Activated T-helper 1 cell treated with Interleukin-2 at 50 U/mL for 16 hours (primary cell): ENCODE measurements around the gene SRGAP2C.
"Not testable (repeated sequence)": the region's sequence is repeated elsewhere in the genome, so short reads cannot be mapped to it uniquely, and the experiment has no call there.

Source experiments
- DNase-seq: peaks from one replicate; pipeline ENCODE4 v3.0.0-alpha.2; 2020; ENCODE audit warnings: low read depth

SRGAP2C gene

GRCh38 chr1:121227544-121228330, 43.0 kb downstream of the SRGAP2C start:
- not testable (repeated sequence) for DNase-seq

GRCh38 chr1:121230636-121231035, 45.9 kb downstream of the SRGAP2C start:
- not testable (repeated sequence) for DNase-seq

- not testable (repeated sequence) for DNase-seq
Observed at GRCh38 chr1:121232445-121233125, 47.8 kb downstream of the SRGAP2C start.

GRCh38 chr1:121234090-121234759, 49.5 kb downstream of the SRGAP2C start:
- DNase-seq = not testable (repeated sequence)

GRCh38 chr1:121238384-121238783, 53.6 kb downstream of the SRGAP2C start:
- DNase-seq = not testable (repeated sequence)

- not testable (repeated sequence) for DNase-seq
Observed at GRCh38 chr1:121243913-121244312, 59.1 kb downstream of the SRGAP2C start.

- not testable (repeated sequence) for DNase-seq
Observed at GRCh38 chr1:121246399-121246798, 61.6 kb downstream of the SRGAP2C start.

GRCh38 chr1:121252656-121253055, 67.9 kb downstream of the SRGAP2C start:
- DNase-seq = not testable (repeated sequence)

GRCh38 chr1:121254618-121255017, 69.8 kb downstream of the SRGAP2C start:
- DNase-seq = not testable (repeated sequence)

GRCh38 chr1:121257632-121258031, 72.9 kb downstream of the SRGAP2C start:
- not testable (repeated sequence) for DNase-seq

GRCh38 chr1:121258134-121258533, 73.4 kb downstream of the SRGAP2C start:
- not testable (repeated sequence) for DNase-seq

- DNase-seq = not testable (repeated sequence)
Observed at GRCh38 chr1:121260205-121260604, 75.4 kb downstream of the SRGAP2C start.

- DNase-seq = not testable (repeated sequence)
Observed at GRCh38 chr1:121262163-121262562, 77.4 kb downstream of the SRGAP2C start.

GRCh38 chr1:121263789-121264244, 79.0 kb downstream of the SRGAP2C start:
- DNase-seq = not testable (repeated sequence)

- DNase-seq = not testable (repeated sequence)
Observed at GRCh38 chr1:121267072-121267471, 82.3 kb downstream of the SRGAP2C start.

- not testable (repeated sequence) for DNase-seq
Observed at GRCh38 chr1:121269309-121269708, 84.5 kb downstream of the SRGAP2C start.

- DNase-seq = not testable (repeated sequence)
Observed at GRCh38 chr1:121269973-121270372, 85.2 kb downstream of the SRGAP2C start.

GRCh38 chr1:121271143-121271715, 86.5 kb downstream of the SRGAP2C start:
- DNase-seq = not testable (repeated sequence)

- DNase-seq = not testable (repeated sequence)
Observed at GRCh38 chr1:121275435-121275834, 90.7 kb downstream of the SRGAP2C start.

- not testable (repeated sequence) for DNase-seq
Observed at GRCh38 chr1:121278202-121278601, 93.4 kb downstream of the SRGAP2C start.

- DNase-seq = not testable (repeated sequence)
Observed at GRCh38 chr1:121278777-121279547, 94.2 kb downstream of the SRGAP2C start.
